GM21381 (cell line): Measurements from ENCODE around the gene HOXC13.

Experiments
- ATAC-seq: cut with Tn5 transposase; IDR thresholded peaks from one replicate; pipeline ENCODE4 v1.9.1; 2021; ENCODE audit warnings: mild to moderate bottlenecking, moderate library complexity; ENCODE audit not compliant: unreplicated experiment

The HOXC13 gene

GRCh38 chr12:53938326-53939140, at the start of gene HOXC13:
TSS of gene HOXC13 (plus strand) at chr12:53938831. CDS start at chr12:53938907, 76 bp downstream.
- no peak for ATAC-seq

DNA sequence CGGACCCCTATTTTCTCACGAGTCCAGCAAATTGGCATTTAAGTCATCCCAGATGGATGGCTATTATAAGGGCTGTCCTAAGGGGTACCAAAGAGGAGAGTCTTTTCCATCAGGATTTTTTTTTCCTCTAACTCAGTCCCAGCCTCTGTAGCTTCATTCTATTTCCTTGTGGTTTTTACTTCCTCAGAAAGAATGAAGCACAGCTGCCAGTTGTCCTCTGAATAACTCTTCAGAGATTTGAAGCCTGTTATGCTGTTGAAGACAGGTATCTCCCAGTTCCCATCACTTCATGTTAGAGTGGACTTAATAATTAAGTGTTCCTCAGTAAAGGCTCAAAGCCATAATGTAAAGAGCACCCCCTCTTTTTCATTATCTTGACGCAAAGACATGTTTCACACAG, 48.5 kb upstream of the HOXC13 start:
- ATAC-seq, result no peak

DNA sequence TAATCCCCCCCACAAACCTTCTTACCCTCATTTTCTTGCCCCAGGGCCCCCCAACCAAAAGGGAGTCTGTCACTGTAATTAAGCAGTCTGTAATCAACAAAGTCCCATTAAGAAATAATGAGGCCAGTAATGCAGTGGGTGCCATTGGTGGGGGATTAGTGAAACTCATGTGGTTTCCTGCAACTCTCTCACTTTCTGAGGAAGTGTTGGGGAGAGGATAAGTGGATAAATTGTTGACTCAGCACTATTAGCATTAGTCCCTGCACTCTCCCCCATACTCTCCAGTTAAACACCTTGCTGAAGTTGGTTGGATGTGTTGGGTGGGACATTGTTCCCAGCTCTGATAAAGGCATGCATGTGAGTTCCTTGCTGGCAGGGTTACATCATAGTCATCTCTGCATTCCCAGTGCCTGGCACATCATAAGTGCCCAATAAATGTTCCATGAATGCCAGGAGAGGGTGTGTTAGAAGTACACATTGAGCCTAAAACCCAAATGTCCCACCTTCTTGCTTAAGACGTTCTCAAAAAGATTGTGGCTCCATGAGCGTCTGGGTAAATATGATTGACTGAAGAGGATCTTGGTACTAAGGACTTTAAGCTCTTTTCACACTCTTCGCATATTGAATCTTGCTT, 45.8 kb upstream of the HOXC13 start:
- no peak for ATAC-seq

DNA sequence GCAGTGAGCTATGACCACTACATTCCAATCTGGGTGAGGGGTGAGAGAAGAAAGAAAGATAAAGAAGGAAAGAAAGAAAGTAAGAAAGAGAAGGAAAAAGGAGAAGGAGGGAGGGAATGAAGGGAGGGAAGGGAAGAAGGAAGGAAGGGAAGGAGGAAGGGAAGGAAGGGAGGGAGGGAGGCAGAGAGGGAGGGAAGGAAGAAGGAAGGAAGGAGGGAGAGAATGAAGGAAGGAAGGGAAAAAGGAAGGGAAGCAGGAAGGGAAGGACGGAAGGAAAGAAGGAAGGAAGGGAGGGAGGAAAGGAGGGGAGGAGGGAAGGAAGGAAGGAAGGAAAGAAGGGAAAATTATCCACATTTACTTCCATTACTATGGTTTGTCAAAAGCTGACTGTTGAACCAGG, 39.4 kb upstream of the HOXC13 start:
- ATAC-seq, result no peak

DNA sequence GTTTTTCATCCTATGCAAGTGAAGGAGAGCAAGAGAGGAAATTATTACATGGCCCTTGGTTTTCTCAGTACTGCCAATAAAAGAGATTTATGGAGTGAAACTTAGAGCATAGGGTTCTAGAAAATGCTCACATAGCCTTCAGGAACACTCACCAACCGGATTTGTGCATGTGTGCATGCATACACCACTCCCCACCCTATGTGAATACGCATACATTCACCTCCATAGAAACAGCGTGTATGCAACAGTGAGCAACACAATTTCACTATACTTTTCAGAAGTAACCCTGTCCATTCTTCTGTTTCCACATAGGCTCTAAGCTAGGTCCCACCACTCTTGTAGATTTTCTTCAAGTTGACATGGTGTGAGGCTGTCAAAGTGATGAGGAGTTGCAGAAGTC, 31.5 kb upstream of the HOXC13 start:
- no peak for ATAC-seq

DNA sequence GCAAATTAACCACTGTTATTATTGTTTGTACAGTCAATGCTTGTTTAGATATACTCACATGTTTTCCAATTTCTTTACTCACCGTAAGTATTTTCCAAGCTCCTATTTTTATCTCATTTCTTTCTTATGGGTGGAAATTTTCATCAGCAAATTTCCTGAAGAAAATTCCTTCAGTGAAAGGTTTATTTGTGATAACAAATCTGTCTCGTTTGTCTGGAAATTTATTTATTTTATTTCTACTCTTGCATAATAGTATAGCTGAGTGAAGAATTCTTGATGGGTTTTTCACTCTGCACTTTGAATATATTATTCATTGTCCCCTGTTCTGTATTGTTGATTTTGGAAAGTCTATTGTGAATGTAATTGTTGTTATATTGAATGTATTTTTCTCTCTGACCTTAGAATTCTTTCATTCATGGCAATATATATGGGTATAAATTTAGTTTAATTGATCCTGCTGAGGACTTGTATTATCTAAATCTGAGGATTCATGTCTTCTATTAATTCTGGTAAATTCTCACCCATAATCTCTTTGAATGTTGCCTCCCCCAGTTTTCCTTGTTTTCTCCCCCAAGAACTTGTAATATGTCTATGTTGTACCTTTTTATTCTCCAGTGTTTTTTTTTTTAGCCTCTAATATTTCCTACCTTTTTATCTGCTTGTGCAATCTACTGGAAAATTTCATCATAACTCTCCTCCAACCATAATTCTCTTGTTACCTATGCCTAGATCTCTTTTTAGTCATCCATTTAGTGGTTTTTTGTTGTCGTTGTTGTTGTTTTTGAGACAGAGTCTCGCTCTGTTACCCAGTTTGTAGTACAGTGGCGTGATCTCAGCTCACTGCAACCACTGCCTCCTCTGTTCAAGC, 21.6 kb upstream of the HOXC13 start:
- no peak for ATAC-seq

DNA sequence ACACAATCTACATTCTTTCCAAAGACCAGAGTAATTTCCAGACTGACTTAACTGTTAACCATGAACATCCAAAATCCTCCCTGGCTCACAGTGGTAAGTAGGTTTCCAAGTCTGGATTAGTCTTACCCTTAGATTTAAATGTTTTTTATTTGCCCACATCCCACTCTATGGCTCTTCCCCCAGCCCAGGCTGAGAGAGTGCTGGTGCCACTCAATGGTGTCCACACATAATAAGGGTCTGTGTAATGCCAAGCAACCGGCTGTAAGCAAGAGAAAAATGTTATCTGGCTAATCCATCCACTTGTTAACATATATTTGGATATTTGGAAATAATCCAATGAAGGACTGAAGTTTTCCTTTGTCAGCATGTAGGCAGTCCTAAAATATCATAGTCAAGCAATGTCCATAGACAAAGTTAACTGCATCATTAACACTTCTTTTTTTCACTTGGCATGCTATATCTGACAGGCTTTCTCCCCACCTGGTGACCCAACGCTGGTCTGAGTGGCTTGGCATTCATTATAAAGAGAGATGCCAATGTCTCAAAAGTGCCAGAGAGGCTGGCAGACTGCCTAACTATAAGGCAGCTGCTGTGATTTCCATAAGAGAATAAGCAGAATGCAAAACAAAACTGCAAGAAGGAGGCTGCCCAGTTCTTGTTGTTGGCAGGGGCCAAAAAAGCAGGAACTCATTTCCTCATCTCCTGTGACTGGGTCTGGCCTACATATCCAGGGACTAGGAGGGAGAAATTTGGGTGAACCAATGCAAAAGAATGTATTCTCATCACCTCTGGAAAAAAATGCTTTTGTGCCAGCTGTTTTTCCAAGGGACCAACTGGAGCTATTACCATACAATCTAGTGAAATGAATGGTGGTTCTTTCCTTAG, 13.9 kb upstream of the HOXC13 start:
- no peak for ATAC-seq

DNA sequence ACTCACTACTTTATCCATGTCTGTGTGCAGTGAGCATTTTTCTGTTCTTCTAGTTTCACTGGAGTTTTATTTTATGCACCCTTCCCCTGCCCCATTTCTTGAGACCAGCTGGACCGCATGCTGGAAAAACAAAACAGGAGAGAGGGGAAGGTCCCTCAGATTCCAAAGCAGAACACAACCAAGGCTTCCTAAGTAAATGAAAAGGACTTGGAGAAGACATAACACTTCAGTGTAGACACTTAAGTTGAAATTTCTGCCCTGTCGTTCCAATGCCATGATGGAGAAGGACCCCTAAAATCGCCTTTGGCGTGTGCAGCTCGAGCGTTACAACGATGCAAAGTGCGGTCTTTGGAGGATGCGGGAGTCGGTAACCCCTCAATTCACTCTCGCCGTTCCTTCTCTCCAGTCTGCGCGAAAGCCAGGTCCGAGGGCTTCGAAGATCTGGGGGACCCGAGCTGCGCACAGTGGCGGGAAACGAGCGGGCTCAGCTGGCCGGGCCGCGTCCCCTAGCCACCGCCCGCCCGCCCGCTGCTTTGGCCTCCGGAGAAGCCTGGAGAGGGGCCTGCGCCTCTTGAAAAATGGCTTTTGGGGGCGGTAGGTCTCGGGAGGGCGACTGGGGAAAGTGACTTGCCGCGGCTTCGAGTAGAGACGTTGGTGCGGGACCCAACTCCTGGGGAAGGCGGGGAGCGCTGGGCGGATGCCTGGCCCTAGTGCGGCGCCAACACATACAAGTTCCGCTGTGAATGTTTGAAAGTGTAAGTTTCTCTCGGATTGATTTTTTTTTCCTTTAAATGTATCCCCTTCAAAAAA, 11.2 kb upstream of the HOXC13 start:
- ATAC-seq, result no peak

GRCh38 chr12:53928054-53928835, 10.4 kb upstream of the HOXC13 start:
- ATAC-seq, result no peak

GRCh38 chr12:53929527-53929926, 9.1 kb upstream of the HOXC13 start:
- ATAC-seq, result no peak

DNA sequence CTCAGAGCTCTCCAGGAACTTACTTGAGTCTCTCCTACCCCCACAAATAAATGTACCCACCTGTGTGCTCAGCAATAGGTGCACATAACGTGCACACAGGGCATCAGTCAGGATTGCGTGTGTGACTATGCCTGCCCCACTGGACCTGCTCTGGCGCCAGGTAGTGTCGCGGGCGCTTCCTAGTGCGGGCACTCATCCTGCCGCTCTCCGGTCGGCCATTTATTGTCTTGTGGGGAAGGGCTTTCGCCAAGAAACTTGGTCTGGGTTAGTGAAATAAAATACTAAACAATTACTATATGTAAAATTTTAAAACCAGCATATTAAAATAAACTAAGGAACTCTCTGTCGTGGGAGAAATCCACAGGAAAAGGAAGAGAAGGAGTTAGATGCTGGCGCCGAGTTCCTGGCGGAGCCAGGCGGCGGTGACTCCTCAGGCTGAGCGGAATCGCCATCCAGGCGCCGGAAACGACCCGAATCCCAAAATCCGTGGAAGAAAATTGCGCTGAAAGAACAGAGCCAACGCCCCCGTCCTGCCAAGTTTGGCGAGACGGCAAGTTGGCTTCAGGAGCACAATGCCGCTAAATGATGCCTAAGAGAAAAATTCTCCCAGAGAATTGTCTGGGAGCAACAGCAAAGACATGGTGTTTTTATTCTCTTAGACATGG, 7.9 kb upstream of the HOXC13 start:
- no peak for ATAC-seq

DNA sequence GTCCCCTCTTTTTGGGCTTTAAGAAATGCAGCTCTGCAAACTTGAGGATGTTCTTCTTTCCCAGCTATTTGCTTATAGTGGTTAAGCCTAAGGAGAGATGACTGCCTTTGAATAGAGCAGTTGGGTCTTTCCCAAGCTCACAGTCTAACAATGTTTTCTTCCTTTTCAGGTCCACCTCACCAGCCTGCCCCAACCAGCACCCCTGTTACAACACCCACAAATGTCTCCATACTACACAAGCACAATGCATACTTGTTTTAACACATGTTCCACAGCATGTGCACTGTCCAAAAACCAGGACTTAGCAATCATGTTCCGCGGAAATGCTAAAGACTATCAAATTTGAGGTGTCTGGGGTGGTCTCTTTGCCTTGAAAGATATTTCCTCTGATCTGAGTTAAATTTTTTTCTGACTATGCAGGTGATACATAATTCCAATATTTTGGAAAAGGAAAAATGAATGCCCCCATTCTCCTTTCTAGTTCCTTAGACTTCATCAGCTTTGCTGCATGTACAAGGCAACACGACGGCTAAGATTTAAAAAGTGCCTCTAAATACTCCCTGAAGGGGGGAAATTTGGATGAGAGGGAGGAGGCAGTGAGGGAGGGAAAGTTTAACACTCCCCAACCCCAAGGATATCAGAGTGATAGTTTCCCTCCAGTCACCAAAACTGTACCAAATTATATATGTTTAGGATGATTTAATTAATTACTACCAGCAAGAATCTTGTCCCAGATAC, 6.6 kb upstream of the HOXC13 start:
- no peak for ATAC-seq

DNA sequence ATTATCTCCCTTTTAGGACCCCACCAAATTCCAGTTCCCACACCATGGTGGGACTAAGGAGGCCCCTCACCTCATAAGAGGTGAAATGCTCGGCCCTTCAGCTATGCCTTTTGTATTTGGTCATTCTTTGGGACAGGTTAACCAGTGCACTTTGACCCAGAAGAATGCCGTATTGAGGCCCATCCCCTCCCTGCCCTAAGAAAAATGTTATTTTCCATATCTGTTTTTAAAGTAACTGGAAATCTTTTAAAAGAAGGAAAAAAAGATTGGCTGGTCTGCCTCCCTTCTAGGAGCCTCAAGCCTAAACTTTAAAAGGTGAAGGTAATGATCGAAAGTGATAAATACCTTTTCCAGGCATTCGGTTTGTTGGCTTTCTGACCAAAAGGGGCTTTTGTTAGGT, 5.7 kb upstream of the HOXC13 start:
- no peak for ATAC-seq

DNA sequence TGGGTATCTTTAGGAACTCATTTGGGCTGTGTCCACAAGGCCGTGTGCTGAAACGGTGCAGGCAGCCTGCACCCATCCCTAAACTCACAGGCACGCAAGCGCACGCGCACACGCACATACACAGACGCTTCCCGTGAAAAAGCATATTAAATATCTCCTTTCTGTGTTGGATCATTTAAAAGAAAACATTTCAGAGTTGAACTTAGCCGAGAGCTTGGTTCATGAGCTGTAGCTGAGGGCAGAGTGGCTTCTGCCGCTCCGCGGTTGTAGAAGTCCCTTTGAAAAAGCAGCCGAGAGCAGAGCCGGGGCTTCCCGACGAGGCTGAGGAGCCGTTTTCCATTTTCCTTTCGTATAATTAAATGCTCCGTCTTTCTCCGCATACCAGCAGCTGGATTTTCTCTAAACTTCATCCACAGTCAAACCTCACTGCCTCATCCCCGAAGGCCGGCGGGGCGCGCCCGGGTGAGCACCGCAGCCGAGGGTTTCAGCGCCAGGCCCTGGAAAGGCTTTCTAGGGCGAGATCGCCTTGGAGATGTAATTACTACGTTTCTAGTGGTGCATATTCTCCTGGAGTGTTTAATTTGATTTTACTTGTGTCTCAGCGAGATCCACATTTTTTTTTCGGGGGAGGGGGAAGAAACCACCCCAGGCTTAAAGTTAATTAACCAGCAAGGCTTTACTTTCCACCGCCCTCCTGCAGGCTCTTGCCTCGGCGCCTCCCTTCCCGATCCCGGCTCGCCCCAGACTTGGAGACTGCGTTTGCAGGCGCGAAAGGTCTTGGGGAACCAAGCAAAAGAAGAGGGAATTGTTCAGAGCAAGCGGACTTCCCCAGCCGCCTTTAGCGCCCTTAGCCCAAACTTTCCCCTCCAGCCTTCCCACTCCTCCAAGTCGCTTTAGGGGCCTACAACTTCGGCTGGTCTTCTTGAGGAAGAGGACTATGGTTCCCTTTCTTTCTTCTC, 3.0 kb upstream of the HOXC13 start:
- no peak for ATAC-seq

- no peak for ATAC-seq
Measured at GRCh38 chr12:53937099-53937498, 1.5 kb upstream of the HOXC13 start.

DNA sequence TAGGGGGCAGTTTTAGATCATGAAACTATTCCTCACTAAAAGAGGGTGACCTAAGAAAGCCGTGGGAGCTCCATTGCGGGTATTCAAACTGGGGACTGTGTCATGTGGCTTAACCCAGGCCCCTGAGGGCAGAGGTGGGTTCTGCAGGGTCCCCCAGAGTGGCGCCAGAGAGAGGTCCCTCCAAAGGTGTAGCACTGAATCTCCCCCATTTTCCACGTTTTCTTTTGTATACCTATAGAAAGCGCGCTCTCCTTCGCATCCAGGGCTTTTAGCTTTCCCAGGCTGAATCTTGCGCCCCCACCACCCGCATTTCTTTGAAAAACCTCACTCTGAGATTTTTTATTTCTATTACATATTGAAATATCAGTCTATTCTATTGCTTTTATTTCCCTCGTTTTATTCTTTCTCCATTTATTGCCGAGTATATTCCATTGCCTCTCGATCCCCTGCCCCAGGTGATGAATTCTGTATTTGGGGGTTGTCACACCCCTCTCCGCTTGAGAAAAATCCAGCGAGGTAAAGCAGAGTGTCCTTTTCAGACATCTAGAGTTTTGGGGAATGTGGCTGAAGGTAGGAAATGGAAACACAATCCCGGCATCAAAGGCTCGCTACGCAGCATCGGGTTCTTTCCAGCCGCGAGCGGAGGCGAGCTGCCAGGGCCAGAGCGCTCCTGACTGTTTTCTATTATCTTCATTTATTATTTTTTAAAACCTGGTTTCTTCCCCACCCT, 870 bp upstream of the HOXC13 start:
- no peak for ATAC-seq
